Epithelial cell of proximal tubule (primary cell): ENCODE data around the gene ZNF3. TPM values are rescaled to one million over a fixed set of nuclear protein-coding genes. Genes with fewer than 3 reads are reported as not detected.
A peak's percentile ranks its signal among the peaks of the same experiment; 100 is the strongest.

Experiments used
- DNase-seq: peaks from one replicate; pipeline ENCODE4 v3.0.0-alpha.2; 2011; ENCODE audit warnings: low read depth
- H3K4me3 ChIP-seq: 2 replicates; pipeline ENCODE4 v1.5.1; 2011; ENCODE audit warnings: low read depth, mild to moderate bottlenecking, low read length
- CTCF ChIP-seq: conservative IDR thresholded peaks from 2 replicates; pipeline ENCODE4 v1.5.1; 2012; ENCODE audit warnings: low read depth, mild to moderate bottlenecking, low read length
- total RNA-seq: library from RNA; depleted of rRNA; stranded (reverse); fragments of >200 nt; gene quantifications from 2 replicates; pipeline ENCODE4 v1.2.3, GENCODE V29; 2015

Gene ZNF3
- total RNA-seq, 1 donor from 2014 or later: 20.3 TPM

GRCh38 chr7:100087055-100087750 is 5.7 kb upstream of the ZNF3 start:
- TF ChIP-seq CTCF: no peak
- H3K4me3 ChIP-seq: no peak overlapping the region
- peak; percentile 73 for DNase-seq

- TF ChIP-seq CTCF: no peak
- DNase-seq: no peak
- no peak overlapping the region for H3K4me3 ChIP-seq
Observed at GRCh38 chr7:100085515-100085914, 4.0 kb upstream of the ZNF3 start.

GRCh38 chr7:100082978-100083377 is 1.5 kb upstream of the ZNF3 start:
- no peak for TF ChIP-seq CTCF
- H3K4me3 ChIP-seq: no peak overlapping the region
- no peak for DNase-seq

- H3K4me3 ChIP-seq: peak overlapping the region; percentile 96
- no peak for TF ChIP-seq CTCF
- DNase-seq: no peak
Observed at GRCh38 chr7:100080907-100081534, 502 bp downstream of the ZNF3 start.

GRCh38 chr7:100079024-100079560 is 2.4 kb downstream of the ZNF3 start:
- no peak for DNase-seq
- no peak for TF ChIP-seq CTCF
- no peak overlapping the region for H3K4me3 ChIP-seq

- no peak overlapping the region for H3K4me3 ChIP-seq
- DNase-seq: no peak
- TF ChIP-seq CTCF: no peak
Observed at GRCh38 chr7:100077205-100077604, 4.3 kb downstream of the ZNF3 start.
